ACHN (cell line): ENCODE measurements around the gene TEPSIN.

Experiments used
- DNase-seq: peaks from one replicate; pipeline ENCODE4 v3.0.0-alpha.2; 2015
- in situ Hi-C: cut with HindIII; loops from 2 replicates; pipeline ENCODE4 v1.10.0; 2017; ENCODE audit warnings: low sequenced_read_pairs, low pct_ligation_motif_present, low pct_unique_long_range_greater_than_20kb

Gene TEPSIN

GRCh38 chr17:81272616-81273015 lies 33.8 kb upstream of the TEPSIN start:
- in situ Hi-C loops = no loop called here
- no peak for DNase-seq

GRCh38 chr17:81271226-81271625 lies 32.4 kb upstream of the TEPSIN start:
- no peak for DNase-seq
- in situ Hi-C loops = no loop called here

- in situ Hi-C loops = no loop called here
- DNase-seq = no peak
Measured at GRCh38 chr17:81270279-81270678, 31.4 kb upstream of the TEPSIN start.

- DNase-seq = no peak
- in situ Hi-C loops = no loop called here
Measured at GRCh38 chr17:81267390-81268067, 28.7 kb upstream of the TEPSIN start.

DNA sequence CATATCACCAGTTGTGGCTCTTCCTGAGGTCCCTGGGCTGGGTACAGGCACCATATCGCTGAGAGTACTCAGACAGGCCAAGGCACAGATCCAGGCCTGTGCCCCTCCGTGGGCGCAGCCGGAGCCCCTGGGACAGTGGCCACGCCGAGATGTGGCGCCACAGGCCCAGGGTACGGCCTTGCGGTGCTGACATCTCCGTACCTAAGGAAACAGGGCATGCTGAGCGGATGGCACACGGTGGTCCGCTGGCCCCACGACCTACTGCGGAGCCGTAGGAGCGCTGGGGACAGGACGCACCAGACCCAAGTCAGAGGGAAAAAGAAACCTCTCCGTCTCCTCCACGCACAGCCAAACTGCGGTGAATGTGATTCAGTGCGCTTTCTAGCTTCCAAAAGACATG lies 26.7 kb upstream of the TEPSIN start:
- in situ Hi-C loops = no loop called here

DNA sequence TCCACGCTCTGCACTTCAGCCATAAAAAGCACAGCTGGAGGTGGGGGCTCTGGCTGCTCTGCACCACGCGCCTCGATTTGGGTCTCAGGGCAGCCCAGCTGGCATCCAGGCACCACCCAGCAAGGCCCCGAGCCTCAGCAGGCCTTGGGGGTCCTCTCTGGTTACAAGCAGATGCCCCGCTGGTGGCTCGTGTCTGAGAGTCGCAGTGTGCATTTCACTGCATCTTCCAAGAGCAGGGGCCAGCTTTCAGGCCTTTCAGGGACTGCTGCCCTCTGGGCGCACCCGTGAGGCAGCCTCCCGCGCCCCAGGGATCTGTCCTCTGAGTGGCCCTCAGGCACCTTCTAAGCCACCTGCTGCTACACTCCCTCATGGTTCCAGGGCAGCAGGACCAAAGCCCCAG lies 25.8 kb upstream of the TEPSIN start:
- no peak for DNase-seq
- in situ Hi-C loops = no loop called here

More for the DNA sequence above, 26.7 kb upstream of the TEPSIN start:
- no peak for DNase-seq

DNA sequence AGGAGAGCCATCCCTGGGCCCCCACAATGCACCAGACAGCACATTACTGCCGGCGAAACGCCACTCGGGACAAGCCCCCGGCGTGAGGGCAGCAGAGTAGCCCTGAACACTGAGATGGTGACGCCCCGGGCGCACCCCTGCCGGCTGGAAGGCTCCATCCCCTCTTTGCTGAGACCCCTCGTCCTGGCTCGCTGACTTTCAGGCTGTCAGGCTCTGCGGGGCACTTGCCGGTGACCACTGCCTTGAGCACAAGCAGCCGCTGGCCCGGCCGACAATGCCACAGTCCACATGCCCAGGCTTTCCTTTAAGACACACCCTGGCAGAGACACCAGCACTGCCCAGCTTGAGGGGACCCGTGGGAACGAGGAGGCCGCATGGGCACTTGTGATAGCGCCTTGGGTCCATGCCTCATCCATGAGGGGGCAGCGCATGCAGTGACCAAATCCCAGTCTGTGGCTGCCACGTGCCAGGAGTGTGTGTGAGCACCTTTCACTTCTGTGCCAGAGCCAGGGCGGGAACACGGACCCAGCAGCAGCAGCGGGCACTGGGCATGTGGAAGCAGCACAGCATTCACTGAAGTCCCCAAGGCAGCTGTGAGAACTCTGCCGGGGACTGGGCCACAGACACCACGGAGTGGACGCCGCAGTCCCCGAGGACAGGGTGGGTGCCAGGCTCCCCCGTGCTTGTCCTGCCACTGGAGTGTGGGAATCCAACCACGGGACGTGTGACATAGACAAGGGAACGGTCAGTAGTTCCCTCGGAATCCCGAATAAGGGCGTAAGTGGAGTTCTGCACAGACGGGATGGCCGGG lies 24.7 kb upstream of the TEPSIN start:
- in situ Hi-C loops = no loop called here
- no peak for DNase-seq

DNA sequence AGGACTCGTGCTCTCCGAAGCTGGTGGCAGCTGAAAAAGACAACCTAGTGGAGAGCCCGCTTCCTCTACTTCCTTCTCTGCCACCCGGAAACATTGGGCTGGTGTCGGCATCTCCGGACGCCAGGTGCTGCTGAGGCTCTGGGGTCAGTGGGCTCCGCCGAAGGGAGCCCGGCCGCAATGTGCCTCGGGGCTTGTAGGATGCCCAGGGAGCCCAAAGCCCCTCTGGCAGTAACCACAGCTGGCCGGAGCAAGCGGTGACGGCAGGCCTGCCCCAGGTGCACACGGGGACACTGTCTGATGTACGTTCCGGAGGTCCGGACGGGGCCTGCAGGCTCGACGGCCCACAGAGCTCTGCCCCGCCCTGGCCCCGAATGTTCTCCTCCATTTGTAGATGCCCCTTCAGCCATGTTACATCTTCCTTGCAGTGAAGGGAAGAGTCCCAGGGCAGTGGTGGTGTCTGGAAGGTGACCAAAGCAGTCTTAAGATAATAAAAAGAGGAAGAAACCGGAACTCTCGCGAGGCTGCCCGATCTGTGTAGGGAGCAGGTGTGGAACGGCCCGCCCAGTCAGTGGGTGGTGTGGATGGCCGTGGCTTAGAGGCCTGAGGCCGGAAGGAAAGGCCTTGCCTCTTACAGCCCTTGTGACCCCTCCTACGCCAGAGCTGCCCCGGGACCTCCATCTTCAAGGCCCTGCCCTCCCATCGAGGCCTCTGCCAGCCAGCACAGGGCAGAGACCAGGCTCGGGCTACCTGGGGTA lies 22.9 kb upstream of the TEPSIN start:
- no peak for DNase-seq
- in situ Hi-C loops = no loop called here

DNA sequence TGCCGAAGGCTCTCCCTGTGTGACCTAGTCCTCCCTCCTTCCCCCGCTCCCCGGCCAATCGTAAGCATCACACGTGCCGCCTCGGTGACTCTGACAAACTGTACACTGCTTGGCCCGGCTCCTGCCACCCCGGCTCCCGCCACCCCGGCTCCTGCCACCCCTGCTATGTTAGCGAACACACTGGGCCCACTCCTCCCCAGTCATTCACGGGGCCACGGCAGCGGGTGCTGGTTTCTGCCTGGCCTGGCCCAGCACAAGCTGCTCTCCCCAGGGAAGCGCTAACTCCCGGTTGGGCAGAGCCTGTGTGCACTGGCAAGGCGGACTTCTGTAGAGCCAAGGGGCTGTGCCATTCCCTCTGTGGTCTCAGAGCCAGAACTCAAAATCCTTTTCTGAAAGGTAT lies 22.2 kb upstream of the TEPSIN start:
- in situ Hi-C loops = no loop called here
- no peak for DNase-seq

DNA sequence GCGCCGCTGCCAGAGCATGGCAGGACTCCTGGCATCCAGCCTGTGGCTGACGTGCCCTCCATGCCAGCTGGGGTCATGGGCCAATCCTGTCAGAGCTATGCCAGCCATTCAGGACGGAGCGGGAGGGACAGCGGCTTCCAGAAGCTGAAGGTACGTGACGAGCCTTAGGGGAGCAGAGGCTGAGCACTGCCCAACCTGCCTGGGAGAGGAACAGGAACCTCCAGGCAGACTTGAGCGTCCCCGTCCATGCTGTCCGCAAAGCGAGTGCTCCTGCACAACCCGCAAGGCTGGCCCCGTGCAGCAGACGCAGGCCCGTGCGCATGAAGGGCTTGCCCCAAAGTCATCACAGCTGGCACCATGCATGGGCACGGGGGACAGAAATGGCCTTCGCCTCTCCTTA lies 21.8 kb upstream of the TEPSIN start:
- DNase-seq = no peak
- in situ Hi-C loops = no loop called here

- DNase-seq = no peak
- in situ Hi-C loops = no loop called here
Measured at GRCh38 chr17:81260171-81260570, 21.3 kb upstream of the TEPSIN start.

DNA sequence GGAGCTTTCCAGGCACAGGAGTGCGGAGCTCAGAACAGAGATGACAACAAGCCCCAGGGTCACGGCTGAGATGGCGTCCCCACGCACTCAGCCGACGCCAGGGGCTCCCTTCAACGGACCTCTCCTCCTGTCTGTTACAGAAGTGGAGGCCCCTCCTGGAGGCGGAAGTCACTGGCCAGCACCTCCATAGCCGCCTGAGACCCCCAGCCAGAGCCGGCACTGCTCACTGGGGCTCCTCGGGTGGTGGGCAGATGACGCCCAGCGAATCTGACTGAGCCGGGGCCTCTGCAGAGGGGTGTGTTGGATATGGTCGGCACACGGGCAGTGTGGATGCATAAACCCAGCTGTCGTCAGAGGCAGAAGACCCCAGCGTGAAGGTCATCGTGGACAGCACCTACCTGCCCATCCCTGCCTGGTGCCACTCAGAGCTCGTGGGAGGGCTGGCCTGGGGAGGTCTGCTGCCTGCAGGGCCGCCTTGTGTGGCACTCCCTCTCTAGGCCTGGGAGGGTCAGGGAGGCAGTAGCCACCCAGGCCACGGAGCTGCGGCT lies 20.3 kb upstream of the TEPSIN start:
- no peak for DNase-seq
- in situ Hi-C loops = no loop called here

GRCh38 chr17:81258292-81258691 lies 19.4 kb upstream of the TEPSIN start:
- DNase-seq = no peak
- in situ Hi-C loops = no loop called here

- no peak for DNase-seq
- in situ Hi-C loops = no loop called here
Measured at GRCh38 chr17:81257533-81257932, 18.7 kb upstream of the TEPSIN start.

DNA sequence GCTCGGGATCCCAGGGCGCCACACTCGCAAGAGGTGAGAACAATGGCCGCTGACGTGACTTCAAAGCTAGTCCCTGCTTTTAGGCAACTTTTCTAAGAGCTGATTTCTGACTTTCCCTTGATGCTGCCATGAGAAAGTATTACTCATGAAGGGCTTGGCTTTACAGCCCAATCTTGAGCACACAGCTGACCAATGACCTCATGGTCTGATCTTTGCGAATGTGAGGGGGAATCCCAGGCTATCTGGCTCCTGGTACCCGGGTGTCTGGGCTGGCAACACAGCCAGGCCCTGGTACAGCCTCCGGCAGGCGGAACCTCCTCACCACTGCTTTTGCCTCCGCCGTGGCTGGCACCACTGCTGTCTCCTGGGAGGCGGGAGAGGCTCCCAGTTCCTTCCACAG lies 17.8 kb upstream of the TEPSIN start:
- peak; percentile 76 for DNase-seq
- in situ Hi-C loops = no loop called here

- in situ Hi-C loops = no loop called here
- DNase-seq = peak; percentile 91
Measured at GRCh38 chr17:81254955-81255717, 16.3 kb upstream of the TEPSIN start.

- peak; percentile 35 for DNase-seq
- in situ Hi-C loops = no loop called here
Measured at GRCh38 chr17:81253358-81254131, 14.7 kb upstream of the TEPSIN start.

- in situ Hi-C loops = no loop called here
- no peak for DNase-seq
Measured at GRCh38 chr17:81252987-81253329, 14.1 kb upstream of the TEPSIN start.
